GM11168 (cell line): Measurements from ENCODE around the gene NXPH2.
"Not testable (repeated sequence)": the region's sequence is repeated elsewhere in the genome, so short reads cannot be mapped to it uniquely, and the experiment has no call there.

ENCODE experiments used
- in situ Hi-C: fragments of 300-500 bp; cut with MboI; formaldehyde crosslinking; loops from one replicate; pipeline ENCODE4 v1.12.0; 2022; ENCODE audit warnings: low sequenced_read_pairs; ENCODE audit not compliant: unreplicated experiment

Gene NXPH2

GRCh38 chr2:138762533-138762932, 17.7 kb downstream of the NXPH2 start:
- in situ Hi-C loops = no loop called here

GRCh38 chr2:138760676-138761075, 19.5 kb downstream of the NXPH2 start:
- in situ Hi-C loops = no loop called here

GRCh38 chr2:138757384-138757783, 22.8 kb downstream of the NXPH2 start:
- in situ Hi-C loops = no loop called here

GRCh38 chr2:138752197-138752956, 27.8 kb downstream of the NXPH2 start:
- in situ Hi-C loops = no loop called here

GRCh38 chr2:138744713-138745112, 35.5 kb downstream of the NXPH2 start:
- in situ Hi-C loops = no loop called here

- in situ Hi-C loops = no loop called here
Measured at GRCh38 chr2:138742441-138743057, 37.6 kb downstream of the NXPH2 start.

- in situ Hi-C loops = no loop called here
Measured at GRCh38 chr2:138741851-138742250, 38.3 kb downstream of the NXPH2 start.

GRCh38 chr2:138737009-138737554, 43.1 kb downstream of the NXPH2 start:
- in situ Hi-C loops = not testable (repeated sequence)

GRCh38 chr2:138732651-138733050, 47.5 kb downstream of the NXPH2 start:
- in situ Hi-C loops = no loop called here

- in situ Hi-C loops = no loop called here
Measured at GRCh38 chr2:138730497-138731030, 49.6 kb downstream of the NXPH2 start.

GRCh38 chr2:138727956-138728355, 52.2 kb downstream of the NXPH2 start:
- in situ Hi-C loops = no loop called here

GRCh38 chr2:138726681-138727080, 53.5 kb downstream of the NXPH2 start:
- in situ Hi-C loops = no loop called here

GRCh38 chr2:138724729-138725459, 55.3 kb downstream of the NXPH2 start:
- in situ Hi-C loops = no loop called here

GRCh38 chr2:138724327-138724726, 55.9 kb downstream of the NXPH2 start:
- in situ Hi-C loops = no loop called here

GRCh38 chr2:138723196-138723987, 56.8 kb downstream of the NXPH2 start:
- in situ Hi-C loops = no loop called here

GRCh38 chr2:138722316-138722715, 57.9 kb downstream of the NXPH2 start:
- in situ Hi-C loops = no loop called here

- in situ Hi-C loops = no loop called here
Measured at GRCh38 chr2:138720035-138720838, 60.0 kb downstream of the NXPH2 start.

- in situ Hi-C loops = no loop called here
Measured at GRCh38 chr2:138718405-138718804, 61.8 kb downstream of the NXPH2 start.

GRCh38 chr2:138716183-138716582, 64.0 kb downstream of the NXPH2 start:
- in situ Hi-C loops = no loop called here
